HepG2 (cell line): Measurements from ENCODE around the gene METTL14. TPM values are rescaled to one million over a fixed set of nuclear protein-coding genes. Genes with fewer than 3 reads are reported as not detected.

Source experiments
- ATAC-seq: fragments of 200-7000 bp; cut with Tn5 transposase; 3 replicates; pipeline ENCODE4 v1.9.1; 2020; ENCODE audit warnings: mild to moderate bottlenecking, moderate library complexity
- BruUV-seq: library from RNA; stranded (reverse); fragments of 400-500 nt; replicated peaks from 2 replicates; lab custom pipeline; 2021; lab: Mats Ljungman, UMichigan
- CTCF ChIA-PET: fragments of 300-600 bp; formaldehyde crosslinking; extraction: SDS; loops from one replicate; lab custom pipeline; 2021; ENCODE audit warnings: low total read pairs, inconsistent platforms, low intra/inter-chr PET ratio; lab: Yijun Ruan, JAX
- POLR2A ChIA-PET: fragments of 350-600 bp; sonication (Branson Sonifier 250); formaldehyde crosslinking; loops from one replicate; lab custom pipeline; 2020; ENCODE audit warnings: antibody characterized with exemption, inconsistent platforms; lab: Yijun Ruan, JAX
- DNase-seq: peaks from one replicate; pipeline ENCODE4 v3.0.0-alpha.2; 2015; ENCODE audit warnings: low spot score
- FAIRE-seq: peaks from 3 replicates; lab custom pipeline; 2011; peaks lifted over from hg19 to GRCh38; lab: Jason Lieb, UNC
- H2AFZ ChIP-seq: one replicate; pipeline ENCODE4 v1.6.1; 2011; ENCODE audit warnings: low read length, inconsistent platforms
- H3K27ac ChIP-seq: fragments of 300-600 bp; 3 replicates; pipeline ENCODE4 v1.8.0; 2011; ENCODE audit warnings: mixed run types, mild to moderate bottlenecking, mixed read lengths, low read length, inconsistent platforms; ENCODE audit not compliant: insufficient read depth; ENCODE audit errors: extremely low read length
- H3K27me3 ChIP-seq, 2 experiments: fragments of 200-600 bp in 1 of 2; 2 replicates in 1 of 2; 3 replicates in 1 of 2; pipeline versions ENCODE4 v1.6.0 to v1.8.0; 2011; ENCODE audit warnings: low read length in 2 of 2, mild to moderate bottlenecking in 2 of 2, moderate library complexity in 2 of 2, inconsistent platforms in 1 of 2; ENCODE audit not compliant: insufficient read depth in 2 of 2, control insufficient read depth in 1 of 2
- H3K36me3 ChIP-seq, 2 experiments: fragments of 200-600 bp in 1 of 2; replicated peaks in 1 of 2; 2 replicates in 1 of 2; 3 replicates in 1 of 2; pipeline versions ENCODE4 v1.5.1 to v1.8.0; 2011; ENCODE audit warnings: low read length in 2 of 2, inconsistent platforms in 1 of 2; ENCODE audit not compliant: insufficient read depth in 2 of 2, control insufficient read depth in 1 of 2
- H3K4me1 ChIP-seq: 2 replicates; pipeline ENCODE4 v1.5.1; 2012; ENCODE audit warnings: low read length, inconsistent platforms; ENCODE audit not compliant: insufficient read depth
- H3K4me2 ChIP-seq: 2 replicates; pipeline ENCODE4 v1.6.0; 2011; ENCODE audit warnings: low read depth, low read length, inconsistent platforms
- H3K4me3 ChIP-seq, 3 experiments: fragments of 200-600 bp in 1 of 3; sonication (generic), shearing (Covaris generic) in 1 of 3; replicated peaks in 1 of 3; 2 replicates each; pipeline ENCODE4 v1.5.1; 2011 to 2016; ENCODE audit warnings: low read length in 3 of 3, inconsistent platforms in 2 of 3, low read depth in 2 of 3, mild to moderate bottlenecking in 2 of 3, control low read depth in 1 of 3, mixed read lengths in 1 of 3; ENCODE audit not compliant: insufficient read depth in 1 of 3
- H3K79me2 ChIP-seq: one replicate; pipeline ENCODE4 v1.6.1; 2011; ENCODE audit warnings: low read length, inconsistent platforms; ENCODE audit not compliant: insufficient read depth
- H3K9ac ChIP-seq: 2 replicates; pipeline ENCODE4 v1.6.0; 2011; ENCODE audit warnings: mild to moderate bottlenecking, low read depth, low read length, inconsistent platforms; ENCODE audit not compliant: insufficient read depth
- H3K9me3 ChIP-seq: 2 replicates; pipeline ENCODE4 v1.5.1; 2012; ENCODE audit warnings: mild to moderate bottlenecking, low read length
- H4K20me1 ChIP-seq: 2 replicates; pipeline ENCODE4 v1.6.0; 2011; ENCODE audit warnings: inconsistent platforms, mild to moderate bottlenecking, low read length, moderate library complexity; ENCODE audit not compliant: insufficient read depth
- HNF1A ChIP-seq, 2 experiments: sonication (generic) in 1 of 2; formaldehyde crosslinking in 1 of 2; IDR thresholded peaks; 2 replicates each; pipeline versions ENCODE4 v1.4.0 to v1.6.1; 2016 to 2020; ENCODE audit warnings: borderline replicate concordance in 1 of 2, low read depth in 1 of 2, mild to moderate bottlenecking in 1 of 2, missing genetic modification reagents in 1 of 2
- JARID2 ChIP-seq: sonication (generic); formaldehyde crosslinking; IDR thresholded peaks from 2 replicates; pipeline ENCODE4 v1.8.1; 2023; ENCODE audit warnings: missing genetic modification reagents, inconsistent platforms; ENCODE audit not compliant: insufficient replicate concordance
- KLF13 ChIP-seq: sonication (generic); formaldehyde crosslinking; IDR thresholded peaks from 2 replicates; pipeline ENCODE4 v1.4.0; 2020; ENCODE audit warnings: mild to moderate bottlenecking, missing genetic modification reagents
- RNF219 ChIP-seq: sonication (generic); formaldehyde crosslinking; IDR thresholded peaks from 2 replicates; pipeline ENCODE4 v1.5.0; 2020; ENCODE audit warnings: mild to moderate bottlenecking, missing genetic modification reagents
- SRF ChIP-seq: IDR thresholded peaks from 2 replicates; pipeline ENCODE4 v1.6.1; 2011; ENCODE audit warnings: mild to moderate bottlenecking, low read depth, low read length, moderate library complexity
- ZBTB20 ChIP-seq: sonication (generic); formaldehyde crosslinking; IDR thresholded peaks from 2 replicates; pipeline ENCODE4 v1.8.1; 2023; ENCODE audit warnings: missing genetic modification reagents, low read depth, mild to moderate bottlenecking, borderline replicate concordance
- ZNF143 ChIP-seq: sonication (generic); formaldehyde crosslinking; IDR thresholded peaks from 2 replicates; pipeline ENCODE4 v1.4.0; 2020; ENCODE audit warnings: missing genetic modification reagents
- ZNF703 ChIP-seq: sonication (generic); formaldehyde crosslinking; IDR thresholded peaks from 2 replicates; pipeline ENCODE4 v1.5.1; 2020; ENCODE audit warnings: missing genetic modification reagents, mild to moderate bottlenecking, moderate library complexity, borderline replicate concordance
- ZSCAN20 ChIP-seq: sonication (generic); formaldehyde crosslinking; IDR thresholded peaks from 2 replicates; pipeline ENCODE4 v1.4.0; 2020; ENCODE audit warnings: missing genetic modification reagents, mild to moderate bottlenecking, borderline replicate concordance
- WGBS: methylation state at CpG from one replicate; pipeline ENCODE4 v1.1.6; 2017; ENCODE audit warnings: low lambda C conversion rate; 5-methylcytosine and 5-hydroxymethylcytosine counted together
- in situ Hi-C: cut with HindIII; loops from 2 replicates; pipeline ENCODE4 v1.10.0; 2017; ENCODE audit warnings: low pct_unique_long_range_greater_than_20kb; ENCODE audit not compliant: extremely low pct_ligation_motif_present
- intact Hi-C: fragments of 100-400 bp; cut with micrococcal nuclease; formaldehyde crosslinking; loops from one replicate; pipeline ENCODE4 v1.10.0; 2022; ENCODE audit not compliant: unreplicated experiment
- polyA plus RNA-seq, 8 experiments: library from polyadenylated mRNA; depleted of rRNA in 3 of 8; stranded (reverse) in 7 of 8; unstranded in 1 of 8; fragments of >200 nt; fragmentation: Illumina TruSeq in 4 of 8; extraction: Trizol in 4 of 8; gene quantifications; 2 replicates each; pipeline versions ENCODE4 v1.2.1 to v1.2.3, GENCODE V29; 2011 to 2016; ENCODE audit warnings: low read depth in 4 of 8, missing spikeins in 1 of 8, mixed read lengths in 1 of 8; ENCODE audit not compliant: insufficient read depth in 1 of 8
- total RNA-seq, 5 experiments: library from RNA; depleted of rRNA; stranded (reverse); fragments of >200 nt; fragmentation: Illumina TruSeq; extraction: Trizol; gene quantifications; 2 replicates each; pipeline ENCODE4 v1.2.3, GENCODE V29; 2016; ENCODE audit warnings: low read depth in 1 of 5

Gene METTL14
- total and polyA plus RNA-seq, 2 of the 13 experiments (the other 11 are each of a cell fraction or from before 2014, with no cell fraction given): 11.6 to 44.9 TPM

- FAIRE-seq (no peak), ATAC-seq (no peak)
- Histone ChIP-seq H3K9ac (no peak overlapping the region), H3K36me3 (peaks cover 11 to 49% of the 10 kb centered on the region in 2 experiments), H3K9me3 (no peaks in the 10 kb centered on the region), H3K4me3 (no peak overlapping the region), H3K4me2 (no peak overlapping the region), H3K4me1 (no peaks in the 10 kb centered on the region), H3K79me2 (no peaks in the 10 kb centered on the region), H2AFZ (no peak overlapping the region)
- 96% methylated on average over 3 of the region's 3 CpGs for WGBS
- POLR2A ChIA-PET: no interaction called here
- intact Hi-C loops: no loop called here
- no TSS peak for BruUV-seq
- CTCF ChIA-PET: no interaction called here
- TF ChIP-seq SRF (no peak), KLF13 (CRISPR knock-in tag) (no peak), RNF219 (no peak), JARID2 (CRISPR knock-in tag) (no peak), ZSCAN20 (CRISPR knock-in tag) (no peak), ZNF143 (CRISPR knock-in tag) (no peak), ZBTB20 (CRISPR knock-in tag) (no peak), ZNF703 (no peak), HNF1A (IDR thresholded peaks at IDR 0.05; ENCODE audit: low read depth) (no peak), HNF1A (CRISPR knock-in tag; IDR thresholded peaks at IDR 0.05; ENCODE audit: borderline replicate concordance) (no peak)
- TF ChIP-seq, all 625 proteins: peak for 0
- DNase-seq: no peak
- H3K27ac ChIP-seq: no peak overlapping the region
- H4K20me1 ChIP-seq: no peaks in the 10 kb centered on the region
- H3K27me3 ChIP-seq: no peaks in the 10 kb centered on the region
- in situ Hi-C loops: no loop called here
Observed at GRCh38 chr4:118723369-118723768, 38.2 kb downstream of the METTL14 start.
